Ishikawa (cell line): Measurements from ENCODE around the gene TASP1.

Experiments used
- CREB1 ChIP-seq: IDR thresholded peaks from 2 replicates; pipeline ENCODE4 v1.6.1; 2012; ENCODE audit warnings: low read depth
- EGR1 ChIP-seq: IDR thresholded peaks from 2 replicates; pipeline ENCODE4 v1.6.1; 2012
- EP300 ChIP-seq: IDR thresholded peaks from 2 replicates; pipeline ENCODE4 v1.6.1; 2012; ENCODE audit warnings: borderline replicate concordance
- FOXM1 ChIP-seq: IDR thresholded peaks from 2 replicates; pipeline ENCODE4 v1.6.1; 2012; ENCODE audit warnings: low read depth, borderline replicate concordance
- NFIC ChIP-seq: IDR thresholded peaks from 2 replicates; pipeline ENCODE4 v1.6.1; 2012
- RAD21 ChIP-seq: IDR thresholded peaks from 2 replicates; pipeline ENCODE4 v1.6.1; 2012; ENCODE audit warnings: low read depth
- REST ChIP-seq: IDR thresholded peaks from 2 replicates; pipeline ENCODE4 v1.6.1; 2012; ENCODE audit warnings: low read depth, mild to moderate bottlenecking
- TAF1 ChIP-seq: IDR thresholded peaks from 2 replicates; pipeline ENCODE4 v1.6.1; 2012; ENCODE audit warnings: low read depth, mild to moderate bottlenecking
- TEAD4 ChIP-seq: IDR thresholded peaks from 2 replicates; pipeline ENCODE4 v1.6.1; 2012
- USF1 ChIP-seq: IDR thresholded peaks from 2 replicates; pipeline ENCODE4 v1.6.1; 2012
- YY1 ChIP-seq: IDR thresholded peaks from 2 replicates; pipeline ENCODE4 v1.6.1; 2012; ENCODE audit warnings: low read depth
- ZBTB7A ChIP-seq: IDR thresholded peaks from 2 replicates; pipeline ENCODE4 v1.6.1; 2012; ENCODE audit warnings: low read depth

- TF ChIP-seq REST = no peak
- TF ChIP-seq TAF1 = no peak
- no peak for TF ChIP-seq EP300
- TF ChIP-seq RAD21 = no peak
- no peak for TF ChIP-seq YY1
- TF ChIP-seq ZBTB7A = no peak
- TF ChIP-seq CREB1 = no peak
- no peak for TF ChIP-seq USF1
- TF ChIP-seq TEAD4 = no peak
- TF ChIP-seq FOXM1 = no peak
- TF ChIP-seq EGR1 = no peak
- TF ChIP-seq NFIC = no peak
Observed at GRCh38 chr20:13422637-13423036, 216.1 kb downstream of the TASP1 start.
